Activated T-cell treated with anti-CD3 and anti-CD28 coated beads for 48 hours (primary cell): Measurements from ENCODE around the gene CD300H.

ENCODE experiments used
- DNase-seq: peaks from one replicate; pipeline ENCODE4 v3.0.0-alpha.2; 2020; ENCODE audit warnings: low read depth

Gene CD300H

DNA sequence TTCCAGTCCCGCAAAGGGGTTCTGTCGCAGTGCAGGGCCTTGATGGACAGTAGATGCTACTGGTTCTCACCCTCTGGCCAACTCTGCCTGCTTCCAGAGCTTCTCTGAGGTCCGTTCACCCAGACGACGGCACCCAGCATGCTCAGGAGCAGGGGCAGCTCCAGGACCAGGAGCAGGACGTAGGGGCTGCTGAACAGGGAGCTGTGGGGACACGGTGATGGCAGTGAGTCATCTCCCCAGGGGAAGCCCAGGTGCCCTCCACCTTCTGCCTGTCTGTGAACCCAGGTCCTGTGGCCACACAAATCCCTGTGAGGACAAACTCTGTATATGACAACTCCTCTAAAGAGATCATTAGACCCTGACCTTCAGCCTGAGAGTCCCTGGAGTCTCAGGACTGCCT is 18.0 kb downstream of the CD300H start:
- DNase-seq: no peak

DNA sequence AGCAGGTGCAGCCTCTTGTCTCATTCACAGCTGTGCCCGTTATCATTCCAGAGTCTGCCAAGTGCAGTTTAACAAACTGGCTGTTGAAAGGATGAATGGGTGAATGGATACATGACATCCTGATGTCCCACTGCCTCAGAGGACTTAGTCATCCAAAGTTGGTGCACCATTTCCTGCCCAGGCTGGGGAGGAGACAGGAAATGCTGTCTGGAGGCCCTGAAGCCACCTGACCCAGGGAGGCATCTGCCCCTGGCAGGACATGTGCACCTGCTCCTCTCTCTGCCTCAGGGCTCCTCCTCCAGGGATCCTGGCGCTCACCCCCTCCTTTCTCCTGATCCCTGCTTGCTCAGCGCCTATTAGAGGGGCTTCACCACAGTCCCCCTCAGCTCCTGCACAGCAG is 19.6 kb downstream of the CD300H start:
- no peak for DNase-seq

DNA sequence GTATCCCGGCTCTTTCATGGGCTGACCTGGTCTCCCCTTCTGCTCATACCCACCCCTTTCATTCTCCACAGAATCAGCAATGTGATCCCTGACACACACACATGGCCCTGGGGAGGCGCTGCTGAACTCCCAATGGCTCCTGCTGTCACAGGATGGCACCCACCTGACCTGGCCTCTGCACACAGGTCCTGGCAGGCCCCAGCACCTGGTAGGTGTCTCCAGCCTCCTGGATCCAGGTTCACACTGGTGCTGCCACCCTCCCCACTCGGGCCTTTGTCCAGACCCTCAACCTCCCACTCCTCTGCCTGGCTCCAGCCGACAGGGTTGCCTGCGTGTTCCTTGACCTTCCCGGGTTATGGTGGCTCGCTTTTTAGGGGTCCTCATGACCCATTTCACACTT is 20.0 kb downstream of the CD300H start:
- DNase-seq: no peak

DNA sequence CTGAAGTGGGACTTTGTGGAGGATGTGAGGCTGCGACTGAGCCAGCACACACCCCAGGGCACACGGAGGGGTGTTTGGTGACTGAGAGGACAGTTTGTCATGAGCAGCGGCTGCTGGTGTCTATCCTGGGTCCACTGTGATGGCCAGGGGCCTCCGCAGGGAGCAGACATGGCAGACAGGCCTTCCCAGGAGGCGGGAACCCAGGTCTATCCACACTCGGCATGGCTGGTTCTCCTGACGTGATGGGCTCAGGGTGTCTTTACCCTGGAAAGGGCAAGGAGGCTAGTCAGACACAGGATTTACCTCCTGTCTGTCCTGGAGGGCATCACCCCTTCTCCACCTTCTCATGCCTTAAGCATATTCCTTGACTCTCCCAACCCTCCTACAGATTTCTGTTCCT is 20.7 kb downstream of the CD300H start:
- DNase-seq: no peak

DNA sequence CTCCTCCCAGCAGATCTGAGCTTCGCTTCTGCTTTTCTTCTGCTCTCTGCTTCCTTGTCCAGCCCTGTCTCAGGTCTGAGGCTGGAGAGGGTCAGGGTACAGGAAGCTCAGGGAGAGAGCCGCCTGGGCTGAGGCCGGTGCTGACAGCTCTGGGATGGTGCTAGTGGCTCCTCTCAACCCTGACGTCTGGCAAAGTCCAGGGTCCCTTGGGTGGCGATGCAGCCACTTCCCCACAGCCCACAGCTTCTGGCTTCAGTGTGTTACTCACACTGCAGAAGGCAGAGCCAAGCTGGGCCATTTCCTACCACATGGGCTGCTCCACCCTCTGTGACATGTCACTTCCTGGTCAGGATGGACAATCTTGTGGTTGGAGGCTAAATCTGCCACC is 21.5 kb downstream of the CD300H start, which contains the start of gene CD300C:
CD300C (minus strand) TSS at position 273 of the 388 bp plus-strand sequence. CDS start 333 bp downstream, outside the sequence.
- no peak for DNase-seq

DNA sequence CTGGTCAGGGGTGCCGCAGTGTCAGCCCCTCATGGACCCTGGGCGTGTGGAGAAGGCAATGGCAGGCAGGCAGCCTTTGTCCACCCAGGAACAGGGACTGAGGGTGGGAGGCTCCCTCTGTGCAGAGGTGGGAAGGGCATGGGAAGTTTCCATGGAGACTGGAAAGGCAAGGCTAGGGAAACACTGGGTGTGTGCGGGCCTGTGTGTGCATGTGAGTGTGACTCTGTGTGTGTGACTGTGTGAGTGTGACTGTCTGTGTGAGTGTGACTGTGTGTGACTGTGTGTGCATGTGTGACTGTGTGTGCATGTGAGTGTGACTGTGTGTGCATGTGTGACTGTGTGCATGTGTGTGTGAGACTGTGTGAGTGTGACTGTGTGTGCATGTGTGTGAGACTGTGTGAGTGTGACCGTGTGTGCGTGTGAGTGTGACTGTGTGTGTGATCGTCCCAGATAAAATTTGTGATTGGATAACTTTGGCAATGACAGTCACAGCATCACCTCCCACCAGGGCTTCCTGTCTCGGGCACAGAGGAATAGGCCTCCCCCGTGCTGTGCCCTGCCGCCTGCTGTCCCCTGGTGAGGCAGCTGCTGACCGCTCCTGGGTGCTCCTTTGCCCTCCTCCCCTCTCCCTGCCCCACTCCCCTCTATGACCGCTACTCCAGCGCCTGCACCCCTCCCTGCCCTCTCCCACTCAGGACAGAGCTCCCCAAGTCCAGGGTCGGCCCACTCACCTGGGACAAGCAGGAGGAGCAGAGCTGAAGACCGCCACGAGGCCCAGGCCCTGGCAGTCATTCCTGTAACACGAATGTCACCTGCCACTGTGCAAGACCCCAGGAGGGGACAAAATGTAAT is 22.1 kb downstream of the CD300H start:
- DNase-seq: no peak

DNA sequence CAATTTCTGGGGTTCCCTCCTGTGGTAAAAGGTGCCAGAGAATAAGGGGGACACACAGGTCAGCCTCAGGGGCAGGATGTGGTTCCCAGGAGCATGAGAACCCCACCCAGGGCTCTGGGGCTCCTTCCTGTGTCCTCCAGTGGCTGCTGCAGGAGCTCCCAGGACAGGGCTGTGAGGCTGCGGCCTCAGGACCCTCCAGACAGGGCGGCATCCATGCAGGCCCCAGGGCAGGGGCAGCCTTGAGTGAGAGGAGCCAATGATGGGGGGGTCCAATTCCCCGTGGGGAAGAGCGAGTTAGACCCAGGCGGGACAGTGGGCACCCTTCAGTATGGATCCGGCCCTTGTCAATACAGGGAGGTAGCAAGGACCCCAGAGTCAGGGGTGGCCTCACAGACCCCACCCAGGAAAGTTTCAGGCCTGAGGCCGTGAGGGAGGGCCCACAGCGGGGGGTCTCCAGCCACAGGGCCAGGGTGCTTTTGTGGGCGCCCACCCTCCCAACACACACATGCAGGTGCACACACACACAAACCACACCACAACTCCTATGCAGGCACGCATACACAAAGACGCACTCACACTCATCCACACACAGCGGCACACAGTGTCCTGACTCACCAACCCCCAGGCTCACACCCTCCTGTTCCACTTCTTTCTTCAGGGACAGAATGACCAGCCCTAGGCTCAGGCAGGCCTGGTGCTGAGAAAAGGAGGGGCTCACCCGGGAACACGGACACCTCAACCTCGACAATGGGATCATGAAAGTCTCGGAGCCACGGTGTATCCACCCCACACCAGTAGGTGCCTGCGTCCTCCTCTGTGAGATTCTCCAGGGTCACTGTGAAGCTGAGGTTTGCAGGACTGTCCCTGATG is 23.2 kb downstream of the CD300H start:
- DNase-seq: no peak

DNA sequence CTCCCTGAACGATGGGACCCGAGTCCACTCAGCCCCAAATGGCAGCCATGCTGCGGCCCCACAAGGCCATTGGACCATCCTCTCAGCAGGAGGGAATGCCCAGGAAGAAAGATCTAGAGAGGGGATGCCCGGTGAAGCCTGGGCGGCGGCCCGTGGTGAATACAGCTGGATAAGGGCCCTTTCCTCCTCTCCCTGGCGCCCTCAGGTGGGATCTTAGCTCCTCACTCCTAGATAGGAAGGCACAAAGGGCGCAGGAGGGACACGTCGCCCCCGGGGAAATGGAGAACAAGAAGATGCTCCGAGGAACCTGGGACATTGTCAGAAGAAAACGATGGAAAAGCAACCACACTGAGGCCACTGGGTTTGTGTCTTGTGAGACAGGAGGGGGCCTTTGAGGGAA is 23.9 kb downstream of the CD300H start:
- DNase-seq: no peak

DNA sequence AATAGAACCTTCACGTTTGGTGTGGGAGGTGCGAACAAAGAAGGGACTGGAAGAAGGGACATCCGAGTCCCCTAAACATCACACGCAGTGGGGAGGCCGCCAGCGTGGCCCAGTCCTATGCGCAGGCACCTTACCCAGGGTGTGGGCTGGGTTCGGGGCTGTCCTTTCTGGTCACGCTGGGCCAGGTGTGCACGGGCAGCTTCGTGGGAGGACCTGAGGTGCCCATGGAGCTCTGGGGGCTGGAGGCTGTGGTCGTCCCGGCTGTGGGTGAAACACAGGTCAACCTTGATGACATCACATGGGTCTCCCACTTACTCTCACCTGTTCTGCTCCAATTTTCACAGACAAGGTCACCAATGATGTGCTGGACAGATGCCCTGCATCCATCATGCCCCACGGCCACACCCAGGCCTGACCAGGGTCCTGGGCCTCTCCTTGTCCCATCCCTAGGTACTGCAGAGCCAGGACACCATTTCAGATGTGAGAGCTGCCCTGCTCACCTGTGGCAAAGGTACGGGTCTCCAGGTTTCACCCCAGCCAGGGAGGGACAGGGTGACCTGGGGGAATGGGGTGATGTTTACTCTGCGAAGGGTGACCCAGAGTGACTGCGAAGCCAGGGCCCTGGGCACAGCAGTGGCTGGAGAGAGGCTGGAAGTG is 24.5 kb downstream of the CD300H start:
- no peak for DNase-seq

DNA sequence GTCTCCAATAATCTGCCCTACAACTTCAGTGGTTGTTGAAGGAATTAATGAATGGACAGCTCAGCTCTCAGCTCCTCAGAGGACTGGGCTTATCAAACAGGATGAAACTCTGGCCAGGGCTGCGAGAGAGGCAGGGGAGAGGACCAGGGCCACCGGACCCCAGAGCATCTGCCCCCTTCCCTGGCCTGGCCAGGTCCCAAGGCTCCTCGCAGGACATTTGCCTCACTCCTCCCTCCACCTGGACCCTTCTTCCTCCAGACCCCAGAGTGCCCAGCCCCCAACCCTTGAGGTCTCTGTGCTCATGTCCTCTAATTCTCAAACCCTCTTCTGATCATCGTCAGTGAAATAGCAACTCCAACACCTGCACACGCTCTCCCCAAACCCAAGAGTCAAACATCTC is 25.1 kb downstream of the CD300H start:
- no peak for DNase-seq

DNA sequence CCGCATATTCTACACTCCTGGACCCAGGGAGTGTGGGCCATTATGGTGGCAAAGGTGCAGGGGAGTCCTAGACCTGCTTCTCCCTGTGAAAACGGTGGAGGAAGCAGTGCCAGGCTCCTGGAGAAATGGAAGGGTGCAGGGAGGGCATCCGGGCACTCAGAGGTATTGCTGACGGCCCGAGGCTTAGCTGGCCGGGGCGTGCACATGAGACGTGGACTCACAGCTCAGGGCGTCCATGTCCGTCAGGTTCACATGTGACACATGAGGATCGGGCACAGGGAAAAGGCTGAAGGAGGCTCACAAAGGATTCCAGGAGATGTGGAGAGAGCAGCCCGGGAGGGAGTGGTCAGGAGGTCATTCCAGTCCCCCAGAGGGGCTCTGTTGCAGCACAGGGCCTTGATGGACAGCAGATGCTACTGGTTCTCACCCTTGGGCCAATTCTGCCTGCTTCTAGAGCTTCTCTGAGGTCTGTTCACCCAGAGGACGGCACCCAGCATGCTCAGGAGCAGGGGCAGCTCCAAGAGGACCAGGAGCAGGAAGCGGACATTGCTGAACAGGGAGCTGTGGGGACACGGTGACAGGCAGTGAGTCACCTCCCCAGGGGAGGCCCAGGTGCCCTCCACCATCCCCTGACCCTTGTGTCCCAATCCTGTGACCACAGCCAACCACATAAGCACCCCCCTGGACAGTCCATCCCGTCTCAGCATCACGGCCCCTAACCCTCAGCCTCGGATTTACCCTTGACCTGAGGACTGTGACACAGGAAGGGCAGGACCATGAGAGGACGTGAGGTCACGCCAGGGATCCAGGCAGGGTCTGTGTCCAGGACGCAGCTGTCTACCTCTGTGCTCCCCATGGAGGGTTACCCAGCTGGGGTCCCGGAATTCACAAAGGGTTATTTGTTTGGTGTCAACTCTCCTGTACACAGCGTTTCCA is 25.9 kb downstream of the CD300H start:
- no peak for DNase-seq

DNA sequence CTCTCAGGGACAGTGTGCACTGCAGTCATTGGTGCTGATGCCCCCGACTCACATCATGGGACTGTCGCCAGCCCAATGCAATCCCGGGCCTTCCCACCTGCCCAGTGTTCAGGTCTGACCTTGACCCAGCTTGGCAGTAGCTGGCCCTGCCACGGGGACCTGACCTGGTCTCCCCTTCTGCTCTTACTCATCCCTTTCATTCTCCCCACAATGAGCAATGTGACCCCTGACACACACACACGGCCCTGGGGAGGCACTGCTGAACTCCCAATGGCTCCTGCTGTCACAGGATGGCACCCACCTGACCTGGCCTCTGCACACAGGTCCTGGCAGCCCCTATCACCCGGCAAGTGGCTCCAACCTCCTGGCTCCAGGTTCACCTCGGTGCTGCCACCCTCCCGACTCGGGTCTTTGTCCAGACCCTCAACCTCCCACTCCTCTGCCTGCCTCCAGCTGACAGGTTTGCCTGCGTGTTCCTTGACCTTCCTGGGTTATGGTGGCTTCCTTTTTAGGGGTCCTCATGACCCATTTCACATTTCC is 28.0 kb downstream of the CD300H start:
- no peak for DNase-seq

DNA sequence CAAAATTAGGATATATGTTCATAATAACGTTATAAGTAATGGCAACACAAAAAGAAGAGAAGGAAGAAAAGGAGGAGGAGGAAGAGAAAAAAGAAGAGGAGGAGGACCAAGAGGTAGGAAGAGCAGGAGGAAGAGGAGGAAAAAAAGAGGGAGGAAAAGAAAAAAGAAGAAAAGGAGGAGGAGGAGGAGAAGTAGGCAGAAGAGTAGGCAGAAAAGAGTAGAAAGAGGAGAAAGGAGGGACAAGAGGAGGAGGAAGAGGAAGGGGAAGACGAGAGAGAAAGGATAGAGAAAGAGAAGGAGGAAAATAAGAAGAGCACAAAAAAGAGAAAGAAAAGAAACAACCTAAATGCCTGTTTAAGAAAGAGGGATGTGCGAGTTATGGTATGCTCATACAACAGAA is 30.4 kb downstream of the CD300H start:
- DNase-seq: no peak

DNA sequence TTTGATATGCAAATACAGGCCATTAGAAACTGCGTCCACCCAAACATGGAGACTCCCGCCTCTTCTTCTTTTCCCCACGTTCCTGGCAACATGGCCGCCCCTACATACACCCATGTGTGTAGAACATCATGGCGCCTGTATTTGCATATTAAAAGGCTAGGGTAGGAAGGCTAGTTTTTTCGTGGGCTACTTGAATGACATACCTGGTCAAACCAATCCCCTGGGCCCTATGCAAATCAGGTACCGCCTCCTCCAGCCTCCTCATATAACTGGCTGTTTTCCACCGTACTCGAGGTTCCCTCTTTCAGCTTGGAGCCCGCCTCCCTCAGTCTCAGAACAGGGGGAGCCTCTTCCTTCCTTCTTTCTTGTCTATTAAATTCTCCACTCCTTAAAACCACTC is 35.2 kb downstream of the CD300H start:
- no peak for DNase-seq

DNA sequence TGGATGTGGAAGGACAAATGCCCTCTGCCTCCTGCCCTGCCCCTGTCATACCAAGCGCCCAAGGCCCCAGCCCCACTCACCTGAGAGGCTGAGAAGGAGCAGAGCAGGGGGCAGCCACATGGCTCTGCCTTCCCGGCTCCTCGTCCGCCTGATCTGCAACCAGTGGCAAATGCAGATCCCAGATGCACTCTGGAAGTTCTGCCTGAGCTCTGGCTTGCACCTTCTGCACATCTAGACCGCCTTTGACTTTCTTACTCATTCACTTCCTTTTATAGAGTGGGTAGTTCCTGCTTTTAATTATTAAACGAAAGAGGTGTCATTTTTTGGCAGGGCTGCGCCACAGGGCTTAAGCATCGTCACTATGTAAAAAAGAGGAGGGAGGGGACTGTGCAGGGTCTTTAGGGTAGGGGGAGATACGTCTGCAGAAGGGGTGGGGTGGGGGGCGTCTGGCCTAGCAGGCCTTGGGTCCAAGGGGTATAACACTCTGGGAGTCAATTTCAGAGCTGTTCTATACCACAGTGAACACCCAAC is 36.0 kb downstream of the CD300H start, which contains the start of gene CD300LB:
CD300LB (minus strand) TSS at position 245 of the 531 bp plus-strand sequence; CDS start at position 120, 125 bp downstream.
- no peak for DNase-seq

DNA sequence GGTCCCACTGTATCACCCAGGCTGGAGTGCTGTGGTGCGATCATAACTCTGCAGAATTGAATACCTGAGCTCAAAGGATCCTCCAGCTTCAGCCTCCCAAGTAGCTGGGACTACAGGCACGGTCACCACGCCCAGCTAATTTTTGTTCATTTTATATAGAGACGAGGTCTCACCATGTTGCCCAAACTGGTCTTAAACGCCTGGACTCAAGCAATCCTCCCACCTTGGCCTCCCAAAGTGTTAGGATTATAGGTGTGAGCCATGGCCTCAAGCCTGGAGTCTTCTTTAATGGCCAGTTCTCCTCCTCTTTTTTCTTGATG is 36.5 kb downstream of the CD300H start:
- no peak for DNase-seq

DNA sequence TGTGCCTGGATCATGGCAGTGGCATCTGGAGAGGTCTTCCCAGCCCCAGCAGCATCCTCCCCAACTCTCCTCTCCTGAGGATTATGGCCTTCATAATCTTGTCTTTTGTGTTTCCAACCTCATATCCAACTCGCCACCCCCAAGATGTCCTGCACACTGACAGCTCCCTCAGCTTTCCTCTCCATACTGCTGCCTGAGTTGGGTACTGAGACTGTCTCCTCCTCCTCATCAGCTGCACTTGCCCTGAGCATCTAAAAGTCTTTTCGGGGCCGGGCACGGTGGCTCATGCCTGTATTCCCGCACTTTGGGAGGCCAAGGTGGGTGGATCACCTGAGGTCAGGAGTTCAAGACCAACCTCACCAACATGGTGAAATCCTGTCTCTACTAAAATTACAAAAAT is 38.1 kb downstream of the CD300H start:
- DNase-seq: no peak

DNA sequence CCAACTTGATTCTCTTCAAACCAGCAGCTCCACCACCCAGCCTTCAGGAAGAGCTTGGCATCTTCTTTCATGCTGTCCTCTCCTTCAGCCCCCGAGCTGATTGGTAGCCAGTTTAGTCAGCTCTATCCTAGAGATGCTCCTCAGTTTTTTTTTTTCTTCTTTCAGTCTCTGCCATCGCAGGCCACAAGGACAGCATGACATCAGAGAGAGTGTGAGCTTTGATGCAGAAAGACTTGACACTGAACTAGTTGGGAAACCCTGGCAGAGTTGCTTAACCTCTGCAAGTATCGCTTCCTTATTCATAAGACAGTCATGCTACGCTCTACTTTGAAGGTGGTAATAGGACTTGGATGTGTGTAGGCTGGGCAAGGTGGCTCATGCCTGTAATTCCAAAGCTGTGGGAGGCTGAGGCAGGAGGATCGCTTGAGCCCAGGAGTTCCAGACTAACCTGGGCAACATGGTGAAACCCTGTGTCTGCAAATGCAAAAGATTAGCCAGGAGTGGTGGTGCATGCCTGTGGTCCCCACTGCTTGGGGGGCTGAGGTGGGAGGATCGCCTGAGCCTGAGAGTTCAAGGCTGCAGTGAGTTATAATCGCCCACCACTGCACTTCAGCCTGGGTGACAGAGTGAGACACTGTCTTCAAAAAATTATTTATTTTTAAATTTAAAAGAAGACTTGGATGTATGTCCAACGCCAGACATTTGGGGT is 38.7 kb downstream of the CD300H start:
- DNase-seq: no peak

DNA sequence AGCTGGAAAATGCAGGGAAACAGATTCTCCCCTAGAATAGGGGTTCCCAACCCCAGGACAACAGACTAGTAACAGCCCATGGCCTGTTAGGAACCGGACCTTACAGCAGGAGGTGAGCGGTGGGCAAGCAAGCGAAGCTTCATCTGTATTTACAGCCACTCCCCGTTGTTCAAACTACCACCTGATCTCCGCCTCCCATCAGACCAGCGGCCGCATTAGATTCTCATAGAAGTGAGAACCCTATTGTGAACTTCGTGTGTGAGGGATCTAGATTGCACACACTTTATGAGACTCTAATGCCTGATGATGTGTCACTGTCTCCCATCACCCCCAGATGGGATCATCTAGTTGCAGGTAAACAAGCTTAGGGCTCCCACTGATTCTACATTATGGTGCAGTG is 39.6 kb downstream of the CD300H start:
- no peak for DNase-seq

DNA sequence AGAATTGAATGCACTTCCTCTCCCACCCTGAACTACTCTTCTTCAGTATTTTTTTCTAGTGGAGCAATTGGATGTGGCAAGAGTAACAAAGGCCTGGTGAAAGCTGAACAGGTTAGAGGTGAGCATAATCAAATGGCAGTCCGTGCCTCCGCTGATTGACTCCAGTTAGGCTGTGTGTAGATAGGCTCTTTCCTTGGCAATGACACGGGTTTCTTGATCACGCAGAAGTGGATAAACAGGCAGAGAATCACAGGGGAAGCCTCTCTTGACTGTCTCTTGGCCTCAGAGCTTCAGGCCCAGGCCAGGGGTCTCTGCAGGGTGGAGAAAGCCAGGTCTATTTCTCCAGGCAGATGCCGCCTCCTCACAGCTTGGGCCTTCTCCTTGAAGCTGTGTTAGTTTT is 40.2 kb downstream of the CD300H start:
- no peak for DNase-seq
